Epithelial cell of prostate (primary cell): ENCODE data around the gene PDPR.
"Not testable (repeated sequence)": the region's sequence is repeated elsewhere in the genome, so short reads cannot be mapped to it uniquely, and the experiment has no call there.

Source experiments
- DNase-seq: peaks from one replicate; pipeline ENCODE4 v3.0.0-alpha.2; 2011; ENCODE audit warnings: low read depth, low spot score
- H3K27ac ChIP-seq: fragments of 450-650 bp; 2 replicates; pipeline ENCODE4 v1.5.1; 2017; ENCODE audit warnings: mild to moderate bottlenecking

PDPR gene

DNA sequence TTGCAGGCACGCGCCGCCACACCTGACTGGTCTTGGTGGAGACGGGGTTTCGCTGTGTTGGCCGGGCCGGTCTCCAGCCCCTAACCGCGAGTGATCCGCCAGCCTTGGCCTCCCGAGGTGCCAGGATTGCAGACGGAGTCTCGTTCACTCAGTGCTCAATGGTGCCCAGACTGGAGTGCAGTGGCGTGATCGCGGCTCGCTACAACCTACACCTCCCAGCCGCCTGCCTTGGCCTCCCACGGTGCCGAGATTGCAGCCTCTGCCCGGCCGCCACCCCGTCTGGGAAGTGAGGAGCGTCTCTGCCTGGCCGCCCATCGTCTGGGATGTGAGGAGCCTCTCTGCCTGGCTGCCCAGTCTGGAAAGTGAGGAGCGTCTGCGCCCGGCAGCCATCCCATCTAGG lies 89.9 kb downstream of the PDPR start:
- H3K27ac ChIP-seq, DNase-seq: not testable (repeated sequence)

DNA sequence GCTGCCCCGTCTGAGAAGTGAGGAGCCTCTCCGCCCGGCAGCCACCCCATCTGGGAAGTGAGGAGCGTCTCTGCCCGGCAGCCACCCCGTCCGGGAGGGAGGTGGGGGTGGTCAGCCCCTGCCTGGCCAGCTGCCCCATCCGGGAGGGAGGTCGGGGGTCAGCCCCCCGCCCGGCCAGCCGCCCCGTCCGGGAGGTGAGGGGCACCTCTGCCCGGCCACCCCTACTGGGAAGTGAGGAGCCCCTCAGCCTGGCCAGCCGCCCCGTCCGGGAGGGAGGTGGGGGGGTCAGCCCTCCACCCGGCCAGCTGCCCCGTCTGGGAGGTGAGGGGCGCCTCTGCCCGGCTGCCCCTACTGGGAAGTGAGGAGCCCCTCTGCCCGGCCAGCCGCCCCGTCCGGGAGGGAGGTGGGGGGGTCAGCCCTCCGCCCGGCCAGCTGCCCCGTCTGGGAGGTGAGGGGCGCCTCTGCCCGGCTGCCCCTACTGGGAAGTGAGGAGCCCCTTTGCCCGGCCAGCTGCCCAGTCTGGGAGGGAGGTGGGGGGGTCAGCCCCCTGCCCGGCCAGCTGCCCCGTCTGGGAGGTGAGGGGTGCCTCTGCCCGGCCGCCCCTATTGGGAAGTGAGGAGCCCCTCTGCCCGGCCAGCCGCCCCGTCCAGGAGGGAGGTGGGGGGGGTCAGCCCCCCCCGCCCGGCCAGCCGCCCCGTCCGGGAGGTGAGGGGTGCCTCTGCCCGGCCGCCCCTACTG lies 90.7 kb downstream of the PDPR start:
- DNase-seq, H3K27ac ChIP-seq: not testable (repeated sequence)

DNA sequence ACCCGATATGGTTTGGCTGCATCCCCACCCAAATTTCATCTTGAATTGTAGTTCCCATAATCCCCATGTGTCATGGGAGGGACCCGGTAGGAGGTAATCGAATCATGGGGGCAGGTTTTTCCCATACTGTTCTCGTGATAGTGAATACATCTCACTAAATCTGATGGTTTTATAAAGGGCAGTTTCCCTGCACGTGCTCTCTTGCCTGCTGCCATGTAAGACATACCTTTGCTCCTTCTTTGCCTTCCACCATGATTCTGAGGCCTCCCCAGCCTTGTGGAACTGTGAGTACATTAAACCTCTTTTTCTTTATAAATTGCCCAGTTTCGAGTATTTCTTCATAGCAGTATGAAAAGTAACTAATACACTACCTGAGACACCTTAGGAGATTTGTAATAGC lies 92.2 kb downstream of the PDPR start:
- not testable (repeated sequence) for DNase-seq, H3K27ac ChIP-seq
